HG03460 (cell line): ENCODE measurements around the gene GJD4.

Experiments
- ATAC-seq: cut with Tn5 transposase; IDR thresholded peaks from one replicate; pipeline ENCODE4 v1.9.1; 2021; ENCODE audit not compliant: unreplicated experiment

The GJD4 gene

GRCh38 chr10:35644050-35644950 is 39.2 kb downstream of the GJD4 start:
- ATAC-seq: no peak

- ATAC-seq: no peak
These were observed 45.8 kb downstream of the GJD4 start for GRCh38 chr10:35650894-35651293.

GRCh38 chr10:35652824-35653223 is 47.7 kb downstream of the GJD4 start:
- no peak for ATAC-seq

GRCh38 chr10:35657621-35658020 is 52.5 kb downstream of the GJD4 start:
- no peak for ATAC-seq
